Trophoblast cell (in vitro differentiated cells and primary cell): ENCODE measurements around the gene DGKD.

ENCODE experiments used
- DNase-seq, 2 donors: peaks; one replicate each; pipeline ENCODE4 v3.0.0-alpha.2; 2016
- H2AFZ ChIP-seq: 2 replicates; pipeline ENCODE4 v1.6.1; 2013; ENCODE audit warnings: low read length, moderate library complexity, mild to moderate bottlenecking; ENCODE audit not compliant: insufficient read depth, poor library complexity
- H2AK5ac ChIP-seq: 2 replicates; pipeline ENCODE4 v1.6.1; 2013; ENCODE audit warnings: mild to moderate bottlenecking, low read length
- H2BK120ac ChIP-seq: 2 replicates; pipeline ENCODE4 v1.6.1; 2013; ENCODE audit warnings: low read length, mild to moderate bottlenecking, moderate library complexity; ENCODE audit not compliant: insufficient read depth, poor library complexity
- H2BK12ac ChIP-seq: 2 replicates; pipeline ENCODE4 v1.6.1; 2013; ENCODE audit warnings: mild to moderate bottlenecking, low read length, moderate library complexity
- H2BK5ac ChIP-seq: 2 replicates; pipeline ENCODE4 v1.6.1; 2013; ENCODE audit warnings: low read length, low read depth, moderate library complexity, mild to moderate bottlenecking; ENCODE audit not compliant: poor library complexity
- H3K14ac ChIP-seq: 2 replicates; pipeline ENCODE4 v1.6.1; 2013; ENCODE audit warnings: mild to moderate bottlenecking, low read length
- H3K18ac ChIP-seq: 2 replicates; pipeline ENCODE4 v1.6.1; 2013; ENCODE audit warnings: mild to moderate bottlenecking, low read length
- H3K23ac ChIP-seq: 2 replicates; pipeline ENCODE4 v1.6.1; 2013; ENCODE audit warnings: low read length
- H3K27ac ChIP-seq: 2 replicates; pipeline ENCODE4 v1.5.1; 2013; ENCODE audit warnings: low read depth, mild to moderate bottlenecking, inconsistent platforms, low read length, moderate library complexity
- H3K27me3 ChIP-seq: 2 replicates; pipeline ENCODE4 v1.6.1; 2013; ENCODE audit warnings: inconsistent platforms, mild to moderate bottlenecking, low read length, moderate library complexity; ENCODE audit not compliant: insufficient read depth
- H3K36me3 ChIP-seq, 2 experiments: 1 replicate in 1 of 2; 2 replicates in 1 of 2; pipeline ENCODE4 v1.6.1; 2013; ENCODE audit warnings: low read length in 2 of 2, mild to moderate bottlenecking in 2 of 2, moderate library complexity in 1 of 2; ENCODE audit not compliant: insufficient read depth in 2 of 2, control insufficient read depth in 1 of 2
- H3K4ac ChIP-seq: 2 replicates; pipeline ENCODE4 v1.6.1; 2013; ENCODE audit warnings: low read depth, mild to moderate bottlenecking, low read length, moderate library complexity
- H3K4me1 ChIP-seq, 2 experiments: 1 replicate in 1 of 2; 2 replicates in 1 of 2; pipeline ENCODE4 v1.6.1; 2013; ENCODE audit warnings: low read length in 2 of 2, mild to moderate bottlenecking in 2 of 2, moderate library complexity in 1 of 2; ENCODE audit not compliant: insufficient read depth in 2 of 2, control insufficient read depth in 1 of 2
- H3K4me2 ChIP-seq: 2 replicates; pipeline ENCODE4 v1.6.1; 2013; ENCODE audit warnings: inconsistent platforms, mild to moderate bottlenecking, low read length, moderate library complexity
- H3K4me3 ChIP-seq: 2 replicates; pipeline ENCODE4 v1.5.1; 2013; ENCODE audit warnings: mild to moderate bottlenecking, low read depth, low read length, inconsistent platforms
- H3K79me1 ChIP-seq: one replicate; pipeline ENCODE4 v1.6.1; 2013; ENCODE audit warnings: low read length
- H3K79me2 ChIP-seq: 2 replicates; pipeline ENCODE4 v1.6.1; 2013; ENCODE audit warnings: low read length, mild to moderate bottlenecking; ENCODE audit not compliant: control insufficient read depth, insufficient read depth, poor library complexity
- H3K9ac ChIP-seq: 2 replicates; pipeline ENCODE4 v1.6.1; 2013; ENCODE audit warnings: mild to moderate bottlenecking, low read length
- H3K9me3 ChIP-seq: 2 replicates; pipeline ENCODE4 v1.6.1; 2013; ENCODE audit warnings: low read depth, mild to moderate bottlenecking, control low read depth, inconsistent platforms, low read length; ENCODE audit not compliant: insufficient read depth
- H4K12ac ChIP-seq: 2 replicates; pipeline ENCODE4 v1.6.1; 2013; ENCODE audit warnings: low read depth, mild to moderate bottlenecking, low read length, moderate library complexity
- H4K8ac ChIP-seq: 2 replicates; pipeline ENCODE4 v1.6.1; 2013; ENCODE audit warnings: low read depth, mild to moderate bottlenecking, low read length, moderate library complexity
- H4K91ac ChIP-seq: one replicate; pipeline ENCODE4 v1.6.1; 2013; ENCODE audit warnings: low read depth, mild to moderate bottlenecking, low read length, moderate library complexity
- WGBS: extraction: QIAGEN DNeasy Blood & Tissue Kit; methylation state at CpG from one replicate; pipeline ENCODE4 v1.1.7; 2013; ENCODE audit warnings: missing lambda C conversion rate; ENCODE audit not compliant: insufficient read length, insufficient coverage; ENCODE audit errors: extremely low coverage; 5-methylcytosine and 5-hydroxymethylcytosine counted together

The DGKD gene

DNA sequence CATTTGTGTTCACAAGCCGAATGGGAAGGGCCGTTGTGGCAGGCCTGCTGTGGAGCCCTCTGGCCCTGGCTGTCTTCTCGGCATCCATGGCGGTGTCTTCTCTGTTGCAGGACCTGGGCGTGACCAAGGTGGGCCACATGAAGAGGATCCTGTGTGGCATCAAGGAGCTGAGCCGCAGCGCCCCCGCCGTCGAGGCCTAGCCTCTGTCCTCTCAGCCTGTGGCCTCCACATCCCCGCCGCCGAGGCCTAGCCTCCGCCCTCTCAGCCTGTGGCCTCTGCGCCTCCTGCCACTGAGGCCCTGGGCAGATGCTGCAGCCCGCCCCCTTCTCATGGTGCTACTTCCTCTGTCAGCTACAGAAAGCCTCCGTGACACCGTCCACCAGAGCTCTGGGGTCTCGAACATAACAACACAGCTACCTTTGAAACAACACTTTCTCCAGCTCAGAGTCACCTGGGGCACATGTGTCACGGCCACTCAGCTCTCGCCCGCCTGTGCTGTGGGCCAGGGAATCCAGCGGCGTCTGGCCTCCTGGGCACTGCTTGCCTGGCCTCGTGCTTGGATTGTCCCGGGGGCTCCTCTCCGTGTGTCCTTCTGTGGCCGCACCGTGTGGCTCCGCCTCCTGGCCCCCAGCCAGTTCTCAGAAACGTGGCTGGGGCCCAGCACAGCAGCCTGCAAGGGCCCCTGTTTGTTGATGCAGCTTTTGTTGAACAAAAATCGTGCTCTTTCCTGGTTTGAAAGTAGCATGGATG is 115.1 kb downstream of the DGKD start:
- H4K91ac ChIP-seq, result no peak overlapping the region
- H3K27ac ChIP-seq, result no peak overlapping the region
- H4K12ac ChIP-seq, result no peak overlapping the region
- H3K27me3 ChIP-seq, result no peaks in the 10 kb centered on the region
- no peak overlapping the region for H2AFZ ChIP-seq
- no peaks in the 10 kb centered on the region for H3K9me3 ChIP-seq
- no peak overlapping the region for H3K4ac ChIP-seq
- no peak overlapping the region for H3K23ac ChIP-seq
- H3K36me3 ChIP-seq, result peaks cover 35 to 42% of the 10 kb centered on the region in 2 experiments
- H3K4me1 ChIP-seq, result no peaks in the 10 kb centered on the region
- H3K79me2 ChIP-seq, result no peaks in the 10 kb centered on the region
- no peak overlapping the region for H4K8ac ChIP-seq
- no peak overlapping the region for H3K18ac ChIP-seq
- H2BK120ac ChIP-seq, result no peak overlapping the region
- no peak overlapping the region for H3K4me2 ChIP-seq
- no peak overlapping the region for H2BK5ac ChIP-seq
- H3K79me1 ChIP-seq, result no peaks in the 10 kb centered on the region
- no peak overlapping the region for H2AK5ac ChIP-seq
- no CpG with 5 or more reads among the region's 32 CpGs for WGBS
- DNase-seq, result no peak
- no peak overlapping the region for H3K9ac ChIP-seq
- no peak overlapping the region for H2BK12ac ChIP-seq
- H3K14ac ChIP-seq, result no peak overlapping the region
- no peak overlapping the region for H3K4me3 ChIP-seq

DNA sequence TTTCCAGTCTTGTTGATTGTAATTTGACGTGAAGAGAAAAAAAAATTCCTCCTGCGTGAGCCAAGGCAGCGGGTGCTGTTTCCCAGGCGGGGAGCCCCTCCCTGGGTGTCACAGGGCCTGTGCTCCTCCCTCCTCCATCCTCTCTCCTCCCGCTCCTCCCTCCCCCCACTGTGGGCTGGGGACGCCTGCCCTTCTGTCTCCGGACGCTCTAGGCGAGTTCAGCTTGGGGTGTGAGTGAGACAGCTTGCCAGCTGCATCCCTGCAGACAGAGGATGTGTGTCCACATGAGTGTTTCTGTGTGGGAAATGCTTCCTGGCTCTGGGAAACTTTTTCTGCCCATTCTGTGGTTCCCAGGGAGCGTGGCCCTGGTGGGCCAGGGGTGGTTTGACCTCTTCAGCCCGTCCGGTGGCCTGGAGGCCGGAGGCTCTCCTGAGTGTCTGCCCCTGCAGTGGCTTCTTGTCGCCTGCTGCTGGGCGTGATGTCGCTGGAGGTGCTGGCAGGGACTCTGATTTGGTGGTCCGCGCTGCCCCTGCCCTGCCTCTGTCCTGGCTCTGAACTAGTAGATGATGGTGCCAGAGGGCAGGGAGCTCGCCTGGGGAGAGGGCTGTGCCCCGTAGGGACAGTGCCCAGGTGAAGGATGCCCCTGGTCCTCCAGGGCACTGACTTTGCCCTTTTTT is 115.9 kb downstream of the DGKD start:
- Histone ChIP-seq H3K18ac (no peak overlapping the region), H3K4me1 (no peaks in the 10 kb centered on the region), H4K12ac (no peak overlapping the region), H4K8ac (no peak overlapping the region), H2BK12ac (no peak overlapping the region), H3K9me3 (no peaks in the 10 kb centered on the region), H3K9ac (no peak overlapping the region), H3K4ac (no peak overlapping the region), H3K4me3 (no peak overlapping the region), H3K27ac (no peak overlapping the region), H3K4me2 (no peak overlapping the region), H3K36me3 (peaks cover 30 to 38% of the 10 kb centered on the region in 2 experiments), H2AFZ (no peak overlapping the region), H2BK120ac (no peak overlapping the region), H3K79me1 (no peaks in the 10 kb centered on the region), H3K79me2 (no peaks in the 10 kb centered on the region), H3K14ac (no peak overlapping the region), H3K23ac (no peak overlapping the region), H2AK5ac (no peak overlapping the region), H2BK5ac (no peak overlapping the region), H4K91ac (no peak overlapping the region), H3K27me3 (no peaks in the 10 kb centered on the region)
- no CpG with 5 or more reads among the region's 20 CpGs for WGBS
- no peak for DNase-seq

DNA sequence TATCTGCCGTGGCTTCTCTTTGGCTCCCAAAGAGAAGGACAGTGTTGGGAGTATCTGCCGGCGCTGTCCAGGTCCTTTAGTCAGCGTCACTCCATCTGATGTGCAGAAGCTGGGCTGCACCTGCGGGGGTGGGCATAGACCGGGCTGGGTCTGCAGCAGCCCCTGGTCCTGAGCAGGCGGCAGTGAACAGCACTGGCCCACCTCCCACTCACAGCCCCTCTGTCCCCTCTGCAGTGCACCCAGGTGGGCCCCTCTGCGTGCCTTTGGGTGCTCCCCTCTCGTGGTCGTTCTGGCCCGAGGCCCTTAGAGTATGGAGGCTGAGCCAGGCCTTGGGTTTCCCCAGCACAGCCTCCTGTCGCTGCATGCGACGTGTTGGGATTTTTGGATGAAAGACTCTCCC is 116.5 kb downstream of the DGKD start:
- Histone ChIP-seq H2AFZ (no peak overlapping the region), H4K8ac (no peak overlapping the region), H3K4me2 (no peak overlapping the region), H3K4me3 (no peak overlapping the region), H3K36me3 (peaks cover 32 to 43% of the 10 kb centered on the region in 2 experiments), H3K4ac (no peak overlapping the region), H3K18ac (no peak overlapping the region), H2BK5ac (no peak overlapping the region), H2BK12ac (no peak overlapping the region), H3K79me1 (no peaks in the 10 kb centered on the region), H3K27ac (no peak overlapping the region), H3K4me1 (no peaks in the 10 kb centered on the region), H3K27me3 (no peaks in the 10 kb centered on the region), H4K12ac (no peak overlapping the region), H2BK120ac (no peak overlapping the region), H2AK5ac (no peak overlapping the region), H4K91ac (no peak overlapping the region), H3K9ac (no peak overlapping the region), H3K23ac (no peak overlapping the region), H3K79me2 (no peaks in the 10 kb centered on the region), H3K9me3 (no peaks in the 10 kb centered on the region), H3K14ac (no peak overlapping the region)
- DNase-seq, result no peak
- WGBS, result no CpG with 5 or more reads among the region's 14 CpGs

DNA sequence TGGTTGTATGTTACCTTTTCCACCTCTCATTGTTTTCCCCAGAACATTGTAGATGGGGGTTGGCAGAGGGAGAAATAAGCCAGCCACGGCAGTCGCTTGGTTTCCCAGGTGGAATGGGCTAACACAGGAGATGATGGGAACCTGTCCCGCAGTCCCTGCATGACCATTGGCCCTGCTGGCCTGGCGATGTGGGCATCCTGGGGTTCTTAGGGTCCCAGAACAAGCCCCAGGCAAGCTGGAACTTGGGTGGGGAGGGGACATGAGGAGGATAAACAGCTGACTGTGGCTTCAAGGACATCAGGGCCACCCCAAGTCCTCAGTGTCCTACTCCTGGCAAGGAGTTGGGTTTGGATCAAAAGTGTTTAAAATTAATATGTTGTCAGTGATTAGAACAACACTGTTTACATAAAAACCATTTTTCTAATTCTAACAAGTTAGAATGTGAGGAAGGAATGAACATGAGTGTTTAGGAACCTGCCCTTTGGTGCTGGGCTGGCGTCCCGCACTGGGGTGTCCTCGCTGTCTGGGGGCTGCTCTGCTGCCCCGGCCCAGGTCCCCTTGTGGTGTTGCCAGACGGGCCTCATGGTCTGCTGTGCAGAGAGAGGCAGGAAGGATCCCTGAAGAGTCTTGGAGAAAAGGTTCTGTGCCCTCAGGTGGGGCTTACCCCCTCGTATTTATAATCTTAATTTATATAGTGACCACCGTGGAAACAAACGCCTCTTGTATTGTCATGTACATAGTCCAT is 117.2 kb downstream of the DGKD start:
- no peak overlapping the region for H2AK5ac ChIP-seq

More for the DNA sequence above, 117.2 kb downstream of the DGKD start:
- H3K4me2 ChIP-seq, result no peak overlapping the region
- no peak overlapping the region for H3K4me3 ChIP-seq
- no peak for DNase-seq
- H3K9ac ChIP-seq, result no peak overlapping the region
- H2AFZ ChIP-seq, result no peak overlapping the region
- no peak overlapping the region for H3K27ac ChIP-seq
- peaks cover 35 to 41% of the 10 kb centered on the region in 2 experiments for H3K36me3 ChIP-seq
- no peak overlapping the region for H4K8ac ChIP-seq
- WGBS, result no CpG with 5 or more reads among the region's 12 CpGs
- H3K4me1 ChIP-seq, result no peaks in the 10 kb centered on the region
- no peak overlapping the region for H2BK120ac ChIP-seq
- no peak overlapping the region for H3K18ac ChIP-seq
- no peak overlapping the region for H3K4ac ChIP-seq
- H3K23ac ChIP-seq, result no peak overlapping the region
- no peaks in the 10 kb centered on the region for H3K27me3 ChIP-seq
- H3K79me2 ChIP-seq, result no peaks in the 10 kb centered on the region
- no peak overlapping the region for H3K14ac ChIP-seq
- no peak overlapping the region for H2BK5ac ChIP-seq
- no peaks in the 10 kb centered on the region for H3K79me1 ChIP-seq
- H3K9me3 ChIP-seq, result no peaks in the 10 kb centered on the region
- H4K12ac ChIP-seq, result no peak overlapping the region
- H2BK12ac ChIP-seq, result no peak overlapping the region
- no peak overlapping the region for H4K91ac ChIP-seq
